Neuronal stem cell (in vitro differentiated cells): ENCODE results near the gene HIRIP3.

Experiments used
- DNase-seq: peaks from one replicate; pipeline ENCODE4 v3.0.0-alpha.2; 2013; ENCODE audit warnings: low spot score
- H2AFZ ChIP-seq: one replicate; pipeline ENCODE4 v1.6.1; 2013; ENCODE audit warnings: mild to moderate bottlenecking, low read length, inconsistent platforms
- H2AK5ac ChIP-seq: 2 replicates; pipeline ENCODE4 v1.6.1; 2013; ENCODE audit warnings: low read depth, mild to moderate bottlenecking, inconsistent platforms, low read length, moderate library complexity, mixed read lengths
- H2BK120ac ChIP-seq: 2 replicates; pipeline ENCODE4 v1.6.1; 2013; ENCODE audit warnings: low read depth, mild to moderate bottlenecking, inconsistent platforms, low read length, moderate library complexity, mixed read lengths
- H2BK12ac ChIP-seq: one replicate; pipeline ENCODE4 v1.6.1; 2013; ENCODE audit warnings: low read length, inconsistent platforms
- H2BK15ac ChIP-seq: 2 replicates; pipeline ENCODE4 v1.6.1; 2013; ENCODE audit warnings: mild to moderate bottlenecking, low read length, inconsistent platforms, mixed read lengths
- H2BK5ac ChIP-seq: one replicate; pipeline ENCODE4 v1.6.1; 2013; ENCODE audit warnings: inconsistent platforms, mild to moderate bottlenecking, low read length, moderate library complexity
- H3K14ac ChIP-seq: one replicate; pipeline ENCODE4 v1.6.1; 2013; ENCODE audit warnings: low read length, inconsistent platforms
- H3K18ac ChIP-seq: 2 replicates; pipeline ENCODE4 v1.6.1; 2013; ENCODE audit warnings: low read length, inconsistent platforms
- H3K23ac ChIP-seq: 2 replicates; pipeline ENCODE4 v1.6.1; 2013; ENCODE audit warnings: low read depth, mild to moderate bottlenecking, mixed read lengths, low read length, inconsistent platforms; ENCODE audit not compliant: poor library complexity
- H3K27ac ChIP-seq: replicated peaks from 3 replicates; pipeline ENCODE4 v1.5.1; 2013; ENCODE audit warnings: low read length, inconsistent platforms
- H3K27me3 ChIP-seq, 3 experiments: 2 replicates each; pipeline ENCODE4 v1.6.1; 2013; ENCODE audit warnings: low read length in 3 of 3, mild to moderate bottlenecking in 2 of 3, inconsistent platforms in 1 of 3, low read depth in 1 of 3, mixed read lengths in 1 of 3, moderate library complexity in 1 of 3; ENCODE audit not compliant: control insufficient read depth in 3 of 3, insufficient read depth in 3 of 3
- H3K36me3 ChIP-seq, 2 donors: replicated peaks in 1 of 2; 2 replicates each; pipeline ENCODE4 v1.6.1; 2013; ENCODE audit warnings: low read length in 2 of 2; ENCODE audit not compliant: control insufficient read depth in 2 of 2, insufficient read depth in 2 of 2
- H3K4ac ChIP-seq: 2 replicates; pipeline ENCODE4 v1.6.1; 2013; ENCODE audit warnings: inconsistent platforms, mild to moderate bottlenecking, low read length, moderate library complexity
- H3K4me1 ChIP-seq, 2 donors: 1 replicate in 1 of 2; 2 replicates in 1 of 2; pipeline ENCODE4 v1.6.1; 2013; ENCODE audit warnings: low read length in 2 of 2, low read depth in 1 of 2; ENCODE audit not compliant: control insufficient read depth in 2 of 2, insufficient read depth in 1 of 2
- H3K4me2 ChIP-seq: one replicate; pipeline ENCODE4 v1.6.1; 2013; ENCODE audit warnings: mild to moderate bottlenecking, low read length, inconsistent platforms; ENCODE audit not compliant: insufficient read depth, poor library complexity, severe bottlenecking
- H3K4me3 ChIP-seq, 2 donors: 2 replicates each; pipeline ENCODE4 v1.5.1; 2013; ENCODE audit warnings: low read length in 2 of 2, mild to moderate bottlenecking in 2 of 2, inconsistent platforms in 1 of 2, moderate library complexity in 1 of 2
- H3K79me1 ChIP-seq: one replicate; pipeline ENCODE4 v1.6.1; 2013; ENCODE audit warnings: low read depth, mild to moderate bottlenecking, inconsistent platforms, low read length, moderate library complexity
- H3K9ac ChIP-seq: one replicate; pipeline ENCODE4 v1.6.1; 2013; ENCODE audit warnings: mild to moderate bottlenecking, low read depth, low read length, inconsistent platforms; ENCODE audit not compliant: poor library complexity
- H3K9me3 ChIP-seq, 2 donors: replicated peaks in 1 of 2; 2 replicates each; pipeline versions ENCODE3 to v1.6.1; 2013; ENCODE audit warnings: low read length in 2 of 2, mild to moderate bottlenecking in 2 of 2, inconsistent platforms in 1 of 2, low read depth in 1 of 2, mixed read lengths in 1 of 2, moderate library complexity in 1 of 2; ENCODE audit not compliant: control insufficient read depth in 2 of 2, insufficient read depth in 1 of 2
- H4K8ac ChIP-seq: one replicate; pipeline ENCODE4 v1.6.1; 2013; ENCODE audit warnings: low read depth, mild to moderate bottlenecking, inconsistent platforms, low read length, moderate library complexity
- H4K91ac ChIP-seq: one replicate; pipeline ENCODE4 v1.6.1; 2013; ENCODE audit warnings: low read length, low read depth, mild to moderate bottlenecking, inconsistent platforms; ENCODE audit not compliant: poor library complexity
- WGBS, 2 donors: extraction: QIAGEN DNeasy Blood & Tissue Kit; methylation state at CpG; one replicate each; pipeline ENCODE4 v1.1.7; 2013; ENCODE audit warnings: missing lambda C conversion rate in 2 of 2, mixed read lengths in 1 of 2; ENCODE audit not compliant: insufficient read length in 2 of 2, insufficient replicate concordance in 1 of 2; ENCODE audit errors: extremely low coverage in 2 of 2; 5-methylcytosine and 5-hydroxymethylcytosine counted together

HIRIP3 gene

GRCh38 chr16:29986931-29987330 lies 8.5 kb downstream of the HIRIP3 start:
- no peak overlapping the region for H3K23ac ChIP-seq
- H3K79me1 ChIP-seq, result peaks cover 2% of the 10 kb centered on the region
- no peaks in the 10 kb centered on the region for H3K4me1 ChIP-seq
- no peak overlapping the region for H3K27ac ChIP-seq
- no peak overlapping the region for H3K4me2 ChIP-seq
- H2BK12ac ChIP-seq, result no peak overlapping the region
- no peak overlapping the region for H3K18ac ChIP-seq
- H4K8ac ChIP-seq, result no peak overlapping the region
- no peak overlapping the region for H2BK15ac ChIP-seq
- no peak overlapping the region for H2AFZ ChIP-seq
- no peak overlapping the region for H3K4me3 ChIP-seq
- H2BK5ac ChIP-seq, result no peak overlapping the region
- H4K91ac ChIP-seq, result no peak overlapping the region
- DNase-seq, result no peak
- no peaks in the 10 kb centered on the region for H3K27me3 ChIP-seq
- no peak overlapping the region for H3K4ac ChIP-seq
- no CpG with 5 or more reads among the region's 5 CpGs for WGBS, 2 donors
- no peak overlapping the region for H2BK120ac ChIP-seq
- no peak overlapping the region for H3K9ac ChIP-seq
- peaks cover 66 to 100% of the 10 kb centered on the region in 2 donors for H3K36me3 ChIP-seq
- no peak overlapping the region for H2AK5ac ChIP-seq
- no peak overlapping the region for H3K14ac ChIP-seq
- no peaks in the 10 kb centered on the region for H3K9me3 ChIP-seq

GRCh38 chr16:29986231-29986630 lies 9.2 kb downstream of the HIRIP3 start:
- no peak overlapping the region for H2BK12ac ChIP-seq
- no peak overlapping the region for H3K9ac ChIP-seq
- peaks cover 2% of the 10 kb centered on the region for H3K79me1 ChIP-seq
- H4K8ac ChIP-seq, result no peak overlapping the region
- no peak overlapping the region for H2AK5ac ChIP-seq
- H2BK120ac ChIP-seq, result no peak overlapping the region
- no peaks in the 10 kb centered on the region for H3K27me3 ChIP-seq
- no peak overlapping the region for H2BK15ac ChIP-seq
- H4K91ac ChIP-seq, result no peak overlapping the region
- H3K27ac ChIP-seq, result no peak overlapping the region
- H3K36me3 ChIP-seq, result peaks cover 70 to 100% of the 10 kb centered on the region in 2 donors
- no peaks in the 10 kb centered on the region for H3K9me3 ChIP-seq
- no peak for DNase-seq
- no peak overlapping the region for H3K23ac ChIP-seq
- no peak overlapping the region for H3K4me3 ChIP-seq
- no peak overlapping the region for H3K4me2 ChIP-seq
- no peaks in the 10 kb centered on the region for H3K4me1 ChIP-seq
- WGBS, 2 donors, result no CpG with 5 or more reads among the region's 20 CpGs
- H3K4ac ChIP-seq, result no peak overlapping the region
- H2BK5ac ChIP-seq, result no peak overlapping the region
- no peak overlapping the region for H3K18ac ChIP-seq
- H3K14ac ChIP-seq, result no peak overlapping the region
- no peak overlapping the region for H2AFZ ChIP-seq

GRCh38 chr16:29985271-29985811 lies 10.1 kb downstream of the HIRIP3 start:
- no peak overlapping the region for H2BK15ac ChIP-seq
- no peak overlapping the region for H2AK5ac ChIP-seq
- no peak overlapping the region for H2BK12ac ChIP-seq
- H3K4ac ChIP-seq, result no peak overlapping the region
- H2BK5ac ChIP-seq, result no peak overlapping the region
- no peak overlapping the region for H4K91ac ChIP-seq
- H3K4me2 ChIP-seq, result no peak overlapping the region
- peaks cover 71 to 100% of the 10 kb centered on the region in 2 donors for H3K36me3 ChIP-seq
- H3K9ac ChIP-seq, result no peak overlapping the region
- no peaks in the 10 kb centered on the region for H3K27me3 ChIP-seq
- H3K27ac ChIP-seq, result no peak overlapping the region
- H3K14ac ChIP-seq, result no peak overlapping the region
- H3K18ac ChIP-seq, result no peak overlapping the region
- no peak overlapping the region for H2BK120ac ChIP-seq
- peaks cover 2% of the 10 kb centered on the region for H3K79me1 ChIP-seq
- H3K4me1 ChIP-seq, result no peaks in the 10 kb centered on the region
- no peak overlapping the region for H3K23ac ChIP-seq
- H2AFZ ChIP-seq, result no peak overlapping the region
- no peak overlapping the region for H4K8ac ChIP-seq
- no peak overlapping the region for H3K4me3 ChIP-seq
- DNase-seq, result no peak
- no CpG with 5 or more reads among the region's 28 CpGs for WGBS, 2 donors
- no peaks in the 10 kb centered on the region for H3K9me3 ChIP-seq

- Histone ChIP-seq H2BK120ac (no peak overlapping the region), H2BK12ac (no peak overlapping the region), H2BK5ac (no peak overlapping the region), H3K23ac (no peak overlapping the region), H3K79me1 (peaks cover 2% of the 10 kb centered on the region), H3K14ac (no peak overlapping the region), H3K36me3 (peaks cover 77 to 100% of the 10 kb centered on the region in 2 donors), H2BK15ac (no peak overlapping the region), H3K9ac (no peak overlapping the region), H3K4me2 (no peak overlapping the region), H4K91ac (no peak overlapping the region), H3K27ac (no peak overlapping the region), H3K4me3 (no peak overlapping the region), H2AK5ac (no peak overlapping the region), H3K9me3 (no peaks in the 10 kb centered on the region), H3K18ac (no peak overlapping the region), H3K27me3 (no peaks in the 10 kb centered on the region), H3K4ac (no peak overlapping the region), H2AFZ (no peak overlapping the region), H4K8ac (no peak overlapping the region), H3K4me1 (no peaks in the 10 kb centered on the region)
- DNase-seq, result no peak
- WGBS, 2 donors, result no CpG with 5 or more reads among the region's 5 CpGs
These were observed 10.7 kb downstream of the HIRIP3 start for GRCh38 chr16:29984764-29985147.
